EH (cell line): ENCODE data around the gene LRCOL1.

ENCODE experiments used
- DNase-seq: peaks from one replicate; pipeline ENCODE4 v3.0.0-alpha.2; 2015; ENCODE audit warnings: low read depth

Gene LRCOL1

DNA sequence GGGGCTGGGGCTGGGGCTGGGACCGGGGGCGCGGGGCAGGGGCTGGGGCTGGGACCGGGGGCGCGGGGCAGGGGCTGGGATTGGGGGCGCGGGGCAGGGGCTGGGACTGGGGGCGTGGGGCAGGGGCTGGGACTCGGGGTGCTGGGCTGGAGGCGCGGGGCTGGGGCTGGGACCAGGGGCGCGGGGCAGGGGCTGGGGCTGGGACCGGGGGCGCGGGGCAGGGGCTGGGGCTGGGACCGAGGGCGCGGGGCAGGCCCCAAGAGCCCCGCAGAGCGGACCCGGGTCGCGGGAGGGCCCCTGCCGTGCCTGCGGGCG, 8.6 kb upstream of the LRCOL1 start:
- DNase-seq: no peak

DNA sequence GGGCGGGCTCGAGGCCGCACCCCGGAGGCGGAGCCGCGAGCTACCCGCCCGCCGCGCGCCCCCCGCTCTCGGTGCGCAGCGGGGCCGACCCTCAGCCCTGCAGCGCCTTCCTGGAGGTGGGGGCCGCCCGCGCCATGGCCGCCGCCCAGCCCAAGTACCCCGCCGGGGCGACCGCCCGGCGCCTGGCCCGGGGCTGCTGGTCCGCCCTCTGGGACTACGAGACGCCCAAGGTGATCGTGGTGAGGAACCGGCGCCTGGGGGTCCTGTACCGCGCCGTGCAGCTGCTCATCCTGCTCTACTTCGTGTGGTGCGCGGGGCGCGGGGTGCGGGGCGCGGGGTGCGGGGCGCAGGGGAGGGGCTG, 8.3 kb upstream of the LRCOL1 start, which contains the start of gene P2RX2:
P2RX2 (plus strand) TSS at position 94 of the 361 bp plus-strand sequence; CDS start at position 135, 41 bp downstream.
- DNase-seq: no peak

DNA sequence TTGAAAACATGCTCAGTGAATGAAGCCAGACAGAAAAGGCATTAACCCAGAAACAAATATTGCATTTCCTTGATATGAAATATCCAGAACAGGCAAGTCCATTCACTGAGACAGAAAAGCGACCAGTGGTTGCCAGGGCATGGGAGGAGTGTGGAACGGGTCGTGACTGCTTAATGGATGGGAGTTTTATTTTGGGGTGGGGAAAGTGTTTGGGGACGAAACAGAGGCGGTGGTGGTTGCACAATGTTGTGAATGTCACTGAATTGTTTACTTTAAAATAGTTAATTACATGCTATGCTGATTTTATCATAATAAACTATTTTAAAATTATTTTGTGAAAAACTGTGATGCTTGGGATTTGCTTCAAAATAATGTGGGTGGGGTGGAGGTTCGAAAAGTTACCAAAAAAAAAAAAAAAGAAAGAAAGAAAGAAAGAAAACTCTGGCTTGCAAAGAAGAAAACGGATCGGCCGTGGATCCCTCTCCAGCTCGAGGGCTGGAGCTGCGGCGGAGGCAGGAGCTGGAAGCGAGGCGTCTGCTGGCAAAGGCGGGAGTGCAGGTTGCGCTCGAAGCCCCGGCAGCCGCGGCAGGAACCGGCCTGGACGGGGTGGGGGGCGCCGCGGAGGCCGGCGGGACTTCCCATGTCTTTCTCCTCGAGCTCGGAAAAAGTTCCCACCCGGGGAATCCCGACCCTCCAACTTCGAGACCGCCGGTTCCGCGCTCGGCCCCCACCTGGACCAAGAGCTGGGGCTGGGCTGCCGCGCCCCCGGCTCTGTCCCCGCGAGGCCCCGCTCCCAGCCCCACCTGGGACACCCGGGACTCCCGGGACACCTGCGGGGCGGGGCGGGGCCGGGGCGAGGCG, 7.7 kb upstream of the LRCOL1 start:
- no peak for DNase-seq

DNA sequence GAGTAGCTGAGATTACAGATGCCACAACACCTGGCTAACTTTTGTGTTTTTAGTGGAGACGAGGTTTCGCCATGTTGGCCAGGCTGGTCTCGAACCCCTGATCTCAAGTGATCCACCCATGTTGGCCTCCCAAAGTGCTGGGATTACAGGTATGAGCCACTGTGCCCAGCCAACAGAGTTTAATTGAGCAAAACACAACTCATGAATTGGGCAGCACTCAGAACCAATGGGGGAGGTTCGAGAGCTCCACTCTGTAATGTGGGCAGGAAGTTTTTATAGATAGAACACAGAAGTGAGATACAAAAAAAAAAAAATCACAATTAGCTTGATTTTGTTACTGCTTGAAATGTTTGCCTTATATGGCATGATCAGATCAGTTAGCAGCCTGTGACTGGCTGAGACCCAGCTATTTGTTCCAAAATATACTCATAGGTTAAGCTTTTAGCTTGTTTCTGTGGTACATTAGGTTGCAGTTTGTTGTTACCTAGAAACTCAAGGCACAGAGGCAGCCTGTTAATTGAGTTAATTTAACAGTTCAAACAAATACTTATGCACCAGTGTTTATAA, 6.8 kb upstream of the LRCOL1 start:
- no peak for DNase-seq

DNA sequence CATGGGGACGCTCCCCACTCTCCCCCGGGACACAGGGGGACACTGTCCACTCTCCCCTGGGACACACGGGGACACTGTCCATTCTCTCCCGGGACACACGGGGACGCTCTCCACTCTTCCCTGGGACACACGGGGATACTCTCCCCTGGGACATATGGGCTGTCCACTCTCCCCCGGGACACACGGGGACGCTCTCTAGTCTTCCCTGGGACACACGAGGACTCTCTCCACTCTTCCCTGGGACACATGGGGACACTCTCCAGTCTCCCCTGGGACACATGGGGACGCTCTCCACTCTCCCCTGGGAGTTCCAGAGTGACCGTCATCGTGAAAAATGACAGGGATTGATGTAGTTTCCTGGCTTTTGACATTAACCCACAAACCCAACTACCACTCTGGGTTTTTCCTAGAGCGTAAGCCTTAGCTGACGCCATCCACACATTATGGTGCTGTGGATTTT, 5.2 kb upstream of the LRCOL1 start:
- DNase-seq: no peak

DNA sequence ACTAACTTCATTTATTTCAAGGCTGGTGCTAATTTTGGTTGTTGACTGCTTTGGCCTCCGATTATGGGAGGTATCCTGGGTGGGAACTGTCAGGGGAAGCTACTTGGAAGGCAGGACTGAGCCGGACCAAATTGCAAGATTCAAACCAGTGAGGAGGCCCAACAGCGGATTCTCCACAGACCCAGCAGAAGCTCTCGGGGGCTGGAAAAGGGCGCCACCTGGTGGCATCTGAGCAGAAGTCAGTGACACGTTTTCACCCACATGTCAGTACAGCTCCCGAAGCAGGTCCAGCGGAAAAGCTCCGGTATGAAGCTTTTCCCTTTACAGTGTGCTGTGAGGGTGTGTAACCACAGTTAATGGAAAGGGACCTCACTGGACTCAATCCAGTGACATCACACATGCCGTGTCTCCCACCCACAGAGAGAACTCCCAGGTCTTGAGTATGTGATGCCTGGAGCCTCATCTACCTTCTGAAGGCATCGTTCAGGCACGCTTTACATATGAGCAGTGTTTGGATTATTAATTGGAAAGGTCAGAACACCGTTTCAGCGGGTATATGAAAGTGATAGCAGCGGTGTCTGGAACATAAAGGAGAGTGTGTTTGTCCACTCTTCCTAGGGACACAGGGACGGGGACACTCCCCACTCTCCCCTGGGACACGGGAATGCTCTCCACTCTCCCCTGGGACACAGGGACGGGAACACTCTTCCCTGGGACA, 4.6 kb upstream of the LRCOL1 start:
- DNase-seq: peak; percentile 84

DNA sequence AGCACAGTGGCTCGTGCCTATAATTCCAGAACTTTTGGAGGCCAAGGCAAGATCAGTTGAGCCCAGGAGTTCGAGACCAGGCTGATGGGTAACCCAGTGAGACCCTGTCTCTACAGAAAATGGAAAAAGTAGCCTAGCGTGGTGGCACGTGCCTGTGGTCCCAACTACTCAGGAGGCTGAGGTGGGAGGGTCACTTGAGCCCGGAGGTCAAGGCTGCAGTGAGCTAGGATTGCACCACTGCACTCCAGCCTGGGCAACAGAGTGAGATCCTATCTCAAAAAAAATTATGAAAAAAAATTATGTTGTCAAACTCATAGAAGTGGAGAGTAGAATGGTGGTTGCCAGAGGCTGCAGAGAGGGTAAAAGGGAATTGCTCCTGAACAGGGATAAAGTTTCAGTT, 3.6 kb upstream of the LRCOL1 start:
- DNase-seq: no peak

DNA sequence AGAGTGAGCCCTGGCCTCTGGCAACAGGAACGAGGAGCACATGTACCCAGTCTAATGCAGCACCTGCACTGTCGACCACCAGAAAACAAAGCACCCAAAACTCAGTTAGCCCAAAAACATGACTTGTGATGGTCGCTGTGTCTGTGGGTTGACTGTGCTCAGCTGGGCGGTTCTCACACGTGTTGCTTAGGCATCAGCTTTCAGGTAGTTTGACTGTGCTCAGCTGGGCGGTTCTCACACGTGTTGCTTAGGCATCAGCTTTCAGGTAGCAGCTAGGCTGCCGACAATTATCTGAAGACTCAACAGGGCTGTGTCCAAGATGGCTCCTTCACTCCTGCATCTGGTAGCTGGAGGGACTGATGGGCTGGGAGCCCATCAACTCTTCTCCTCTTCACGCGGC, 1.2 kb upstream of the LRCOL1 start:
- DNase-seq: no peak

DNA sequence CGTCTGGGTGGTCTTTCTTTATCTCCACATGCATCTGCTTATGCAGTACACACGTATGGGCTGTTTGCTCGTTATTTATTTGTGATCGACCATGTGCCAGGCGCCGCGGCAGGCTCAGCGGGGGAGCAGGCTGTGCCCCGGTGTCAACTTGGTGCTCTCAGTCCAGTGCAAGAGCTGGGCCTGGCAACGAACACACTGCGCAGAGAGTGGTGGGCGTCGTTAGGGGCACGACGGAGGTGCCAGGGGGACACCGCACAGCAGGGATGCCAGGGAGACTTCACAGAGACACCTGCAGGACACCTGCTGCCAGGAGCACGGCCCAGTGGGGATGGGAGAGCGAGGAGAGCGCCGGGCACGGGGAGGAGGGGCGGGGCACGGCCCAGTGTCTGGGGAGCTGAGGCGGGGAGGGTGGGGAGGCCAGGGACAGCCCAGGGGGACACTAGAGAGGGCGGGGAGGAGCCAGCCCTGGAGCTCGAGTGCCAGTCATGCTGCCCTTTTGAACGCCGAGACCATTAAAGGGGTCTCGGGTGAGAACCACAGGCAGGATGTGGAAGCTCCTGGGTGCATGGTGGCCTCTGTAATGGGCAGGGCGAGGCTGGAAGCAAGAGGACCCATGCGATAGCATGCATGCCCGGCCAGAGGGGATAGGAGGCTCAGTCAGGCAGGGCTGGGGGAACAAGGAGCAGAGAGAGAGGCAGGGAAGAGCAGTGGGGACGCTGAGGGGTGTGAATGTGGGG, 652 bp upstream of the LRCOL1 start:
- no peak for DNase-seq

DNA sequence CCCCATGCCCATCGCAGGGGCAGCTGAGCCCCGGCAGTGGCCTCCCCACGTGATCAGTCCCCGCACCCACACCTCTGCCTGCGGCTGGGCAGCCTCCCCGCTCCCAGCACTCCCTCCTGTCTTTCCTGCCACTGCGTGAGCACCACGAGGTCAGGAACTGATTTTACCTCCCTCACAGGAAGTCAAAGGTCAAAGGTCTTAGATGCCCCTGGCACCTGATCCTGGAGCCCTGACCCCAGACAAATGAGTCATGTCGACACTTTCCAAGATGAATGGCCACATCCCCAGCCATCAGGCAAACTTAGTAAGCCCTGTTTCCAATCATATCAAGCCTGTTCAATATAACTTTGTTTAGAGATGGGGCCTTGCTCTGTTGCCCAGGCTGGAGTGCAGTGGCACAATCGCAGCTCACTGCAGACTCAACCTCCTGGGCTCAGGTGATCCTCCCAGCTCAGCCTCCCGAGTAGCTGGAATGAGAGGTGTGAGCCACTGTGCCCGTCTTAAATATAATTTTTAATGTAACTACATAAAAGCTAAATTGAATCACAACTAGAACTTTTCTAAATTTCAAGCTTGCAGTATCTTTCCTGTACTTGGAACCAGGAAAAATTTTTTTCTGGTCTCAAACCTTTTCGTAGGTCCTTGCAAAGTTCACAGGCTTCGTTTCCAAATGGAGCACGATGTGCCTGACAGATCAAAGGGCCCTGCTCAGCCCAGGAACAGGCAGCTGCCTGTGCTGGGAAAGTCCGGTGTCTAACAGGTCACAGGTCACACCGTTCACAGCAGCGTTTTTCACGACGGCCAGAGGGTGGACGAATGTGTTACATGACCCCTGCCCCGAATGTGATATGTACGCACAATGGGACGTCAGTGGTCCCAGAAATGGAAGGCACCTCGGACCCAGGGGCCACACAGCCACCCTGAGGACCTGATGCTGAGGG, 1.9 kb downstream of the LRCOL1 start:
- no peak for DNase-seq

DNA sequence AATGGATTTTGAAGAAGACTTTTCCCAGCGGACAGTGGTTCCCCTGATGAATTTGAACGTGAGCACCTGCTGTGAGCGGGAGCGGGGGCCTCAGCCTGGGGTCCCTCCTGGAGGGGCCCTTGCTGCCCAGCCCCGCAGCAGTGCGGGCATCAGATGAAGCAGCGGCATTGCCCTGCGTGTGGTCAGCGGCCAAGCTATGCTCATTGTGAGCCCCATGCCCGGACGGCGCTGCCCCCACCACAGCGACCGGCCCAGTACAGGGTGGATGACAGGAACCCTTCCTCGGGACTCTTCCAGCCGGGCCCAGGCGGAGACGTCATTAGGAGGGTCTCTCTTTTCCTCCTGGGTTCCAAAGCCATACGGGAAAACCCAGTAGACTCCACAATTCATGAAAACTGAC, 3.5 kb downstream of the LRCOL1 start:
- no peak for DNase-seq

DNA sequence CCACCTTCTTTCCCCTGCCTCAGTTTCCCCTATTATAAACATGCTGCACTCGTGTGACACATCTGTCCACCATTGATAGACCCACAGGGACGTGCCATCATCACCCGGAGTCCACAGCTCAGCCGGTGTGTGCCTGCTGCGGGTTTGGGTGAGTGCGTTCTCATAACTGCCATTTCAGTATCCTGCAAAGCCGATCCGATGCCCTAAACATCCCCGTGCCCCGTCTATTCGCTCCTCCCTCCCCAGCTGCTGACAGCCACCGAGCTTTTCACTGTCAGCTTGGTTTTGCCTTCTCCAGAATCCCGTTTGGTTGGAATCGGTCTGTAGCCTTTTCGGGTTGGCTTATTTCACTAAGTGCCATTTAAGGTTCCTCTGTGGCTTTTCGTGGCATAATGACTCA, 3.9 kb downstream of the LRCOL1 start:
- no peak for DNase-seq

DNA sequence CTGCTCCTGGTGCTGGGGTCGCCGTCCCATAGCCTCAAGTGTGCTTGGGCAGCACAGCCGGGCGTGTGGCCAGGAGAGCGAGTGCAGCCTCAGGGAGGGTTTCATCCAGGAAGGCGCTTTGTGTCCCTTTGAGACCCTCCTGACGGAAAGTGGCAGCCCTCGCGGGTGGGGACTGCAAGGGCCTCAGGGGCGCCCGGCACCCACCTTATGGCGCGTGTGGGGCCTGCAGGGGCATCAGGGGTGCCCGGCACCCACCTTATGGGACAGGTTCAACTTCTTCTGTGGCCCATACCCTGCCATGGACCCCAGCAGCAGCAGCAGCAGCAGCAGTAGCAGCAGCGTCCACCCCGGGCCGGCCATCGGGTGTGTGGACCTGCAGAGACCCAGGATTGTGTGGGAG, 4.5 kb downstream of the LRCOL1 start:
- no peak for DNase-seq

DNA sequence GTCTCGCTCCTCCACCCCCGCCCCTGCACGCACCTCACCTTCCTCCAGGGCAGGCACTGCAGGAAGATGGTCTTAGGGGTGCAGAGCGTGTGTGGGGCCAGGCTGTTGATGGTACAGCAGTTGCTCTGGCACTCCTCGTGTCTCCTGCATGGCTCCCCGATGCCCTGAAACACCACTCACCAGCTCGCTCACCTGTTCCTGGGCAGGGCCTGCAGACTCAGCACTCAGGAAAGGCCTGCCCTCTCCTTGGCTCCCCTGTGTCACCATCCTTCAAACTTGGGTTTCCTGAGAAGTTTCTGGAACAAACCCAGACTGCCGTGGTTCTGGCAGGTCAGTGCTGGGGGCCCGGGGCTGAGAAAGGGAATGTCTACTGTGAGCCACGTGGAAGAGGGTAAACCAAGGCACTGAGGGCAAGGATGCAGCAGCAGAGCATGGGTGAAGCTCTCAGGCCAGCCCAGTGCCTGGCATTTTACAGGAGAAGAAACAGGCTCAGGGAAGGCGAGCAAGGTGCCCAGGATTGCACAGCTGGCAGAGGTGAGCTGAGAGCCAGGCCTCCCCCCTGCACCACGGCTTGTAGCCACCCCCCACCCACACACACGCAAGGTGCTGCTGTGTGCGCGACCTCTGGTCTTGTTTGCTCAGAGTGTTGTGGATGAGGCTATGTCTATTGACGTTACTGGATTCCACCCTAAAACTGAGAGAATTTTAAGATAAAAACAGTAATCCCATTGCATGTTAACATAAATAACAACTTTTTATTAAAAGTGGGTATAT, 5.5 kb downstream of the LRCOL1 start:
- no peak for DNase-seq

DNA sequence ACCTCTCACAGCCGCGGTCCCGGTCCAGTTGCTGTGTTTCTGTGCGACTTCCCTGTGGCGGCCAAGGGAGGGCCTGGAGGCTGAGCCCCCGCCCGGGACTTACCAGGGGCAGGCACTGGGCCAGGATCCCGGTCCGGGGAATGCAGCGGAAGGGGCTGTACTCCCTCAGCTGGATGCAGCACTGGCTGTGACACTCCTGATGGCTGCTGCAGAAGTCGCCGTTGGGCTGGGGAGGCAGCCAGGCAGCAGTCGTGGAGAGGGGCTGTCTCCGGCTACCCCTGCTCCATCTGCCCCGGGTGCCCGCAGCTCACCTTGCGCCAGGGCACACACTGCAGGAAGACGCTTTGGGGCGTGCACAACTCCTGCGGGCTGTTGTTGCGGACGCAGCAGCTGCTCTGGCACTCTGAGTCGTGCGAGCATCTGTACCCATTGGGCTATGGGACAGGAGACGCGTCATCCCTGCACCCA, 6.2 kb downstream of the LRCOL1 start:
- DNase-seq: no peak

DNA sequence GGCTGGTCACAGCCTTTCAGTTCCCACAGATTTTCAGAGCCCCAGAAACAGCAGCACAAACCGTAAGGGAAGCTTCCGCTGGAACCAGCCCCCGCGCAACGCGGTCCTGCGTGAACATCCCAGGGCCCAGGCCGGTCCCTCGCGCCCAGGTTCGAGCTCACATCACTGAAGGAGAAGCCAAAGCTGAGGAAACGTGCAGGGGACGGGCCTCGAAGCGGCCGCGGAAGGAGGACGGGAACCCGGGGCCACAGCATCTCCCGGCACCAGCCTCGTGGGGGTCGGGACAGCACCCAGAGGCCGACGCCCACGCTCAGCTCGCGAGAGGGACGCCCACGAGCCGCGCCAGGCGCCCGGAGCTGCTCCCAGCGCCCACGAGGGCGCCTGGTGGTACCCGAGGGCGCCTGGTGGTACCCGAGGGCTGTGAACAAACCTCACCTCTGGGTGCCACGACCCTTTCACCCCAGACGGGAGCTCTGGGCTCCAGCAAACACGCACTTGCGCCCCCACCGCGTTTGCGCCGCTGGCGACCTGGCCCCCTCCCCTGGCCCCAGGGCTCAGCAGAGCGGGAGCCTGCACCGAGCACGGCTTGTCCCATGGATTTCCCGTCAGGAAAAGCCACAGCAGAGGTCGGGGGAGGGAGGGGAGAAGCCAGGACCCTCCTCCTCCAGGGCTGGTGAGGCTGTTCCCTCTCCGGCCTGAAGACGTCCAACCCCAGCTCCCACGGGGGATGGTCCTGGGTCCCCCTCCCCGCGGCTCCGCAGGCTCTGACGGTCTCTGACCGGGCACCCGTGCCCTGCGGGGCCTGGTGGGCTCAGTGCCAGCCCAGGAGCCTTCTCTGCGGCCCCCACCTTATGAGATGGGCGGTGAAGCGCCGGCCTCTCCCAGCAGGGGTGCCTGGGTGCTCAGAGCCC, 6.9 kb downstream of the LRCOL1 start:
- no peak for DNase-seq

DNA sequence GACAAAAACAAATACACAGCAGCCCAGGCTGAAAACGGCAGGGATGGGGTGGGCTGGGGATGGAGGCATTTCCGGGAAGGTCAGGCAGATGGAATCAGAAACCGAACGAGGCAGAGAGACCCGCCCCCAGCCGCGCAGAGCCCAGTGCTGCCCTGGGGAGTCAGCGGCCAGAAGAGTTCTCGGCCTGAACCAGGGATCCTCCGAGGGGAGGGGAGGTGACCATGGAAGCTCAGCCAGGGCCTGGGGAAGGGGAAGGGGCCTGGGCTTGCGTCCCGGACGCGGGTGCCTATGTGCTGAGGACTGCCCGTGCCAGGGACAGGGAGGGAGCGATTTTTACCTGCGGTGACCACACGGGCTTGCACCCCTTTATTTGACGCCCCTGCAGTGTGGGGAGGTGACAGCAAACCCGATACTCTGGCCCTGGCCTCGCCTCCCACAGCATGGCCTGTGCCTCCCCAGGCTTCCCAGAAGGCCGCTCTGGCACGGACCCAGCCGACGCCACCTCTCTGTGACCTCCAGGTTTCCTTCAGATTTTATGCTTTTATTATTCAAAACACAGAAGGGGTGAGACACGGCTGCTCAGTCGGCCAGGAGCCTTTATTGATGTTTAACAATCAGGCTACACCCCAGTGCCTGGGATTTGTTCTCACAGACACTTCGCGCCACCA, 7.7 kb downstream of the LRCOL1 start:
- DNase-seq: no peak

DNA sequence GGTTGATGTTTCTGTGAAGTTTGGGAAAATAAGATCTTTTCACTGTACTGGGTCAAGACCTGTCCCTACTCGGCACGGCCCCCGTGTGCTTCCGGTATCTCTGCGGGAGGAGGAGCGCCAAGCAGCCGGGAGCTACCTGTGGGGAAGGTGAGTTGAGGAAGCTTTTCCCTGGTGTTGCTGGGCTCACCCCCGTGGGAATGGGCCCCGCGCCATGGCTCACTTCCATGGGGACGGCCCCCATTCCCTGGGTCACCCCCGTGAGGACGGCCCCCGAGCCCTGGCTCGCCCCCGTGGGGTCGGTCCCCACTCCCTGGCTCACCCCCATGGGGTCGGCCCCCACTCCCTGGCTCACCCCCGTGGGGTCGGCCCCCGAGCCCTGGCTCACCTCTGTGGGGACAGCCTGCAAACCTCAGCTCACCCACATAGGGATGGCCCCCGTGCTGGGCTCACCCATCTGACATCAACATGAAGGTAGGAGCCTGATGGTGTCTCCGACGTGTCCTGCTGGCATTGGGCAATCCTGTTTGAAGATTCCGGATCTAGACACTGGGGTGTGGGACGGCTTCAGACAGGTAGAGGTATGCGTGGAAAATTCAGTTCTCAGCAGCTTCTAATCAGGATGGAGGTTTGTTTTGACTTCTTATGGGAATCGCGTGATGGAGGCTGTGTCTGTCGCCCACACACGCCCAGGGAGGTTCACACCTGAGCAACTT, 9.1 kb downstream of the LRCOL1 start:
- no peak for DNase-seq
